HG02885 (cell line): ENCODE measurements around the gene C1orf52.
A peak's percentile ranks its signal among the peaks of the same experiment; 100 is the strongest.

Experiments used
- ATAC-seq: cut with Tn5 transposase; IDR thresholded peaks from one replicate; pipeline ENCODE4 v1.9.1; 2021; ENCODE audit warnings: mild to moderate bottlenecking; ENCODE audit not compliant: unreplicated experiment, poor library complexity

The C1orf52 gene

GRCh38 chr1:85259118-85259911, at the start of gene C1orf52:
TSS of gene C1orf52 (minus strand) at chr1:85259662. CDS start at chr1:85259633, 29 bp downstream.
- peak; percentile 97 for ATAC-seq

DNA sequence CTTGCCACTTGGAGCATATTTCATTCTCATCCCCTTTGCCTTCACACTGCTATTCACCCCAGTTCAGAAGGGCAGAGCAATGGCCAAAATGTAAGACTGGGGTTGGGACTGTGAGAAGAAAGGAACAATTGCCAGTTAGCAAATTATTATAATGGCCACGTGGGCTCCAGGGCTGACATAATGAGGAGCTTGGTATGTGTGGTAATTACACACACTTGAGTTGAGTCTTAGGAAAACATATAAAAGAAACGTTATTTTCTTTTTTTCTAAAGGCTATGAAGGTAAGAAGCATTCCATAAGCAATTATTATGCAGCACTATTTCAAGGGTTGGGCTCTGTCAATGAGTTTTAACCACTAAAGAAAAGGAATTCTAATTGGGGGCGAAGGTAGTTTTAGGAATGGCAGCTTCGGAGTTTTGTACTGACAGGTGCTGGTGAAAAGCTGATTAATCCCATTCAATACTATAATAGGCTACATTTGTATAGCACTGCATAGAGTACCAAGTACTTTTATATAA, 49.4 kb upstream of the C1orf52 start:
- no peak for ATAC-seq

- ATAC-seq = peak; percentile 96
Measured at GRCh38 chr1:85307987-85308832, 48.7 kb upstream of the C1orf52 start.

DNA sequence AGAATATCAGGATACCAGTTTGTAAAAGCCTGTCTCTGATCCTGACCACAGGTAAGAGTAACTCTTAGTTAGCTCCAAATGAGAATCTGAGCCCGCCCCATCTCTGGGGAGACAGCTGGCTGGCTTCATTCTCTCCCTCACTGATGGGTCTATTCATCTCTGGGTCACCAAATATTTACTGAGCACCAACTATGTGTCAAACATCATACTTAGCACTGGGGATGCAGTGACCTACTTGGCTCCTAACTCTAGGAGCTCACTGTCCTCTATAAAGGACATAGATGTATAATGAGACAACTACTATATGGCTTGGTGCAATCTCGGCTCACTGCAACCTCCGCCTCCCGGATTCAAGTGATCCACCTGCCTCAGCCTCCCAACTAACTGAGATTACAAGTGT, 46.8 kb upstream of the C1orf52 start:
- no peak for ATAC-seq

GRCh38 chr1:85303440-85304162, 44.1 kb upstream of the C1orf52 start:
- no peak for ATAC-seq

GRCh38 chr1:85300140-85300539, 40.7 kb upstream of the C1orf52 start:
- no peak for ATAC-seq

- peak; percentile 93 for ATAC-seq
Measured at GRCh38 chr1:85297855-85298629, 38.6 kb upstream of the C1orf52 start.

DNA sequence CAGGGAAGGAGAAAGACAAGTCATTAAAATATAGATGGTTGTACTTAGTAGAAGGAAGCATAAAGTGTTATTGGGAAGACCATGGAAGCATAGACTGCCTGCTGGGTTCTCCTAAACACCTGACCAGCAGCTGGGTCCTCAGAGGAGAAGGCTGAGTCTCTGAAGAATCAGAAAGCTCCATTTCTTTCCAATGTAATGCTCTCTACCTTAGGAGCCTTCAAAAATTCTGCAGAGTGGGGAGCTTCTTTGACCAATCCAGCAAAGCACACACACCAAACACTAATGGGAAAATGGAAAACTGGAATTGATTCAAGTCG, 38.0 kb upstream of the C1orf52 start:
- no peak for ATAC-seq

- ATAC-seq = no peak
Measured at GRCh38 chr1:85296980-85297379, 37.5 kb upstream of the C1orf52 start.

GRCh38 chr1:85295654-85296053, 36.2 kb upstream of the C1orf52 start:
- ATAC-seq = no peak

DNA sequence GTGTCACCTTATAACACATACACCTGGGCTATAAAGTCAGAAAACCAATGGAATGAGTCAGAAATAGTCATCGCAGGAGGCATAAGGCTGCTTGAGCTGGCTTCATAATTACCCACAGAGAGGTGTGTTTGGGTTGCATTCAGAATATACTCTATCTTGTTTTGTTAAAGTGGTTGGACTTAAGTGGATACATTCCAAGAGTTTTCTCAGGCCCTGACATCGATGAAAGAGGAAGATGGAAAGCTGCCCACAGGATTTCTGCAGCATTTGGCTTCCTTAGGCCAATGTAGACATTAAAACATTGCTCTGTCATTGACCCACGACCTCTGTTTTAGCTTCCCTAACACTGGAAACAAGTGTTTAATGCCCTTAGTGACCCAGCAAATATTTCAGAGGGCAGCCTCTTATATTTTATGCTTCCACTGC, 35.6 kb upstream of the C1orf52 start:
- no peak for ATAC-seq

DNA sequence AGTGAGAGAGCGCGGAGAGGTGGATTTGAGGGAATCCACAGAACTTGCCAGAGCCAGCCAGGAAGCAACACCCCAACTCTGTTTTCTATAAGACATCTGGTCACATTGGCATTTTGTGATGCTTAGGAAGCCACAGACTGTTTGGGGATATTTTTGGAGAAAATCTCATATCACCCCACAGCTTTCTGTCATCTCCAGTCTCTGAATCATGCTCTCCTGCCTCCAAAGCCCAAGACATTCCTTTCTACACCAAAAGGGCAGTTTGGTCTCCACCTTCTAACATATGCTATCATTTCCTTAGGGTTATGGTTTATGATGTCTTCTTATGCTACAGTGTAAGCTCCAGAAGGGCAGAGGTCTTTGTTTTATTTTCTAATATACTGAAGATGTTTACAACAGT, 31.4 kb upstream of the C1orf52 start:
- ATAC-seq = no peak

DNA sequence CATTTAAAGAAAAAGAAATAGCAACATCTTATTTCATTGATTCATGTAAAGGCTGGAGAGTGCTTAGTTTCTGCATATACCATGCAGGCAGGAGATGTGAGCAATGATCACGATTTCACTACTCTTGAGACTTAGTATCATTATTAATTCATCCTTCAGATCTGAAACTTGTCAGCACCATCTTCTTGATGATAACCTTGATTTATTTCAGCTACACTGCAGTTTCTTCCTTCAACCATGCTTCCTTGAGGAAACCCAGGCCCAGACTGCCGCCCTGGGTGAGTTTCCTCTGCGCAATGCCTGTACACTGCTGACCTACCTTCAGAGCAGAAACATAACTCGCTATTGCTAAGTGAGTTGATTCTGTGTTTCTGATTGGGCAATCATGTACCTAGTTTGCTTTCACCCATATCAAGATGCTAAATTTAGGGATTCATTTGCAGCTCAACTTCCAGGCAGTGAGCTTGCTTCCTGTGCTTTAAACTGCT, 30.4 kb upstream of the C1orf52 start:
- ATAC-seq = peak; percentile 45

GRCh38 chr1:85289207-85289847, 29.9 kb upstream of the C1orf52 start:
- peak; percentile 17 for ATAC-seq

- ATAC-seq = no peak
Measured at GRCh38 chr1:85284202-85284601, 24.7 kb upstream of the C1orf52 start.

GRCh38 chr1:85283475-85284199, 24.2 kb upstream of the C1orf52 start:
- no peak for ATAC-seq

DNA sequence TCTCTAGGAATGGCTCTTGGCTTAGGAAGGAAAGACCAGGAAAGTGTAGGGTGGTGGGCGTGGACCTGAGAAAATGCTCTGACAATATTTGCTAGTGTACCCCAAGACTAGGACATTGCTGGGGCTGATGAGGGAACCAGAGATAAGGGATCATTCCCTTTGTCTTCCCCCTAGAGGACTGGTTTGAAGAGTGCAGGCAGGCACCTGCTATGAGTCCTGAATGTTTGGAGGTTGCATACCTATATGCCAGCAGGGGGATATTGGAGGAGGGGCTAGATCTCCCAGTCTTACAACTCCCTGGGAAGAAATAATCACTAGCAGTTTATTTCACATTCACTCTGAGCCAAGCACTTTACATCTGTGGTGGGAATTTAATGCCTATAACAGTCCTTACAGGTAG, 23.0 kb upstream of the C1orf52 start:
- no peak for ATAC-seq

GRCh38 chr1:85280636-85281035, 21.2 kb upstream of the C1orf52 start:
- no peak for ATAC-seq
